Thyroid gland (tissue), 4 donors: ENCODE results near the gene SLC17A8.

Source experiments
- CTCF ChIP-seq, 6 experiments: fragments of 200-600 bp in 3 of 6; fragments of 450-650 bp in 3 of 6; sonication (generic) in 3 of 6; IDR thresholded peaks; one replicate each; pipeline ENCODE4 v1.5.1; 2016 to 2019; ENCODE audit warnings: antibody characterized with exemption in 6 of 6, mild to moderate bottlenecking in 2 of 6, inconsistent platforms in 1 of 6, moderate library complexity in 1 of 6
- POLR2A ChIP-seq, 2 donors: fragments of 450-650 bp; IDR thresholded peaks; one replicate each; pipeline ENCODE4 v1.6.1; 2017; ENCODE audit warnings: antibody characterized with exemption in 2 of 2, mild to moderate bottlenecking in 2 of 2, moderate library complexity in 1 of 2

- TF ChIP-seq CTCF (IDR thresholded peaks at IDR 0.05) (no peak), POLR2A (IDR thresholded peaks at IDR 0.05) (no peak)
Observed at GRCh38 chr12:100381379-100381778, 24.5 kb downstream of the SLC17A8 start.
